Measurements from ENCODE around the gene AKT2.

- TF ChIP-seq CTCF (IDR thresholded peaks at IDR 0.05) (no peak), POLR2AphosphoS5 (IDR thresholded peaks at IDR 0.05; ENCODE audit: insufficient read depth in 1 of 2, low read depth in 1 of 2) (no peak), POLR2A (IDR thresholded peaks at IDR 0.05) (no peak)
These were observed 92.2 kb downstream of the AKT2 start for GRCh38 chr19:40192758-40193586.

Measured in vagina (tissue), 2 donors.